NCI-H1694 treated with DMSO at 0.1 percent for 48 hours (cell line): ENCODE data around the gene FOXF1.

Experiments used
- DNase-seq: peaks from one replicate; lab custom pipeline; 2025; lab: John Stamatoyannopoulos, UW

FOXF1 gene

GRCh38 chr16:86492961-86493629, 17.2 kb upstream of the FOXF1 start:
- no peak for DNase-seq

GRCh38 chr16:86494039-86494564, 16.2 kb upstream of the FOXF1 start:
- no peak for DNase-seq

GRCh38 chr16:86494565-86495356, 15.6 kb upstream of the FOXF1 start:
- DNase-seq, result no peak

GRCh38 chr16:86495357-86495701, 15.0 kb upstream of the FOXF1 start:
- no peak for DNase-seq

- no peak for DNase-seq
Measured at GRCh38 chr16:86495756-86496261, 14.5 kb upstream of the FOXF1 start.

- DNase-seq, result no peak
Measured at GRCh38 chr16:86496262-86496928, 13.9 kb upstream of the FOXF1 start.

GRCh38 chr16:86496929-86497461, 13.3 kb upstream of the FOXF1 start:
- DNase-seq, result no peak

- DNase-seq, result no peak
Measured at GRCh38 chr16:86497551-86498021, 12.7 kb upstream of the FOXF1 start.

- no peak for DNase-seq
Measured at GRCh38 chr16:86498155-86498670, 12.1 kb upstream of the FOXF1 start.

GRCh38 chr16:86498671-86499439, 11.5 kb upstream of the FOXF1 start:
- DNase-seq, result no peak

GRCh38 chr16:86499440-86499786, 10.9 kb upstream of the FOXF1 start:
- no peak for DNase-seq

- no peak for DNase-seq
Measured at GRCh38 chr16:86499889-86500707, 10.2 kb upstream of the FOXF1 start.

- DNase-seq, result no peak
Measured at GRCh38 chr16:86500708-86501510, 9.4 kb upstream of the FOXF1 start.

GRCh38 chr16:86501989-86502855, 8.1 kb upstream of the FOXF1 start:
- DNase-seq, result no peak

GRCh38 chr16:86502856-86503748, 7.2 kb upstream of the FOXF1 start:
- no peak for DNase-seq

- no peak for DNase-seq
Measured at GRCh38 chr16:86503830-86504229, 6.5 kb upstream of the FOXF1 start.

- DNase-seq, result no peak
Measured at GRCh38 chr16:86504315-86505184, 5.8 kb upstream of the FOXF1 start.
